SK-N-SH treated with all-trans-retinoic acid at 6 μM for 48 hours (cell line): ENCODE results near the gene XNDC1N.

Experiments
- CSDC2 ChIP-seq: fragments of 250-450 bp; sonication (Bioruptor Pico); IDR thresholded peaks from 2 replicates; pipeline ENCODE4 v1.5.0; 2020; ENCODE audit warnings: mild to moderate bottlenecking, moderate library complexity
- OSR1 ChIP-seq: fragments of 250-450 bp; sonication (Bioruptor Pico); IDR thresholded peaks from 2 replicates; pipeline ENCODE4 v1.8.0; 2022; ENCODE audit warnings: moderate library complexity, mild to moderate bottlenecking, inconsistent platforms
- TOX ChIP-seq: fragments of 250-450 bp; sonication (Bioruptor Pico); IDR thresholded peaks from 2 replicates; pipeline ENCODE4 v1.8.0; 2021; ENCODE audit warnings: mild to moderate bottlenecking, moderate library complexity, borderline replicate concordance
- ZNF70 ChIP-seq: fragments of 450-650 bp; formaldehyde crosslinking; IDR thresholded peaks from 2 replicates; pipeline ENCODE4 v1.5.0; 2020; ENCODE audit warnings: mild to moderate bottlenecking, moderate library complexity

- no peak for TF ChIP-seq OSR1 (CRISPR knock-in tag)
- TF ChIP-seq CSDC2, result no peak
- TF ChIP-seq TOX (CRISPR knock-in tag), result no peak
- TF ChIP-seq ZNF70, result no peak
These were observed 35.1 kb upstream of the XNDC1N start for GRCh38 chr11:71963468-71963867.
